ENCODE measurements around the gene ENAM.
"Not testable (repeated sequence)": the region's sequence is repeated elsewhere in the genome, so short reads cannot be mapped to it uniquely, and the experiment has no call there.

The ENAM gene

DNA sequence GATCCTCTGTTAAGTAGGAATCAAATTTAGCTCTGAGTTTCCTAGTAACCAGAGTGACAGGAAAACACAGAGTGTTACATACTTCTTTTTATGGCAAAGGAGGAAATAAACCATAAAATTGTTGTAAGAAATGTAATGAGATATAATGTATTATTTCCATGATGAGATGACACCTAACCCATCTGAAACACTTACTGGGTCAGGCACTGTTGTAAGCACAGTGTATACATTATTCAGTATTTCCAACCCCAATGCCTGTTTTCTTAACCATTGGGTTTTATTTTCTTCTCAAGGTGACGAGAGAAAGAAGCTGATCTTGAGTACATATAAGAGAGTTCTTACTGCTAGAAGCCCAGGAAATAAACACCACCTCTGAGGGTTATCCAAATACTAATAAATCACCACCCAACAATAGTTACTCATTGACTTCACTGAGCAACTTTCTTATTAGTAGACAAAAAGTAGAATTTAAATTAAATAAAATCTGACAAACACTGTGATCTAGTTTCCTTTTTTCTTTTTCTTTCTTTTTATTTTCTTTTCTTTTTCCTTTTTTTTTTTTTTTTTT, 4.2 kb upstream of the ENAM start:
- no peak for DNase-seq (ENCODE audit: low read depth)

DNA sequence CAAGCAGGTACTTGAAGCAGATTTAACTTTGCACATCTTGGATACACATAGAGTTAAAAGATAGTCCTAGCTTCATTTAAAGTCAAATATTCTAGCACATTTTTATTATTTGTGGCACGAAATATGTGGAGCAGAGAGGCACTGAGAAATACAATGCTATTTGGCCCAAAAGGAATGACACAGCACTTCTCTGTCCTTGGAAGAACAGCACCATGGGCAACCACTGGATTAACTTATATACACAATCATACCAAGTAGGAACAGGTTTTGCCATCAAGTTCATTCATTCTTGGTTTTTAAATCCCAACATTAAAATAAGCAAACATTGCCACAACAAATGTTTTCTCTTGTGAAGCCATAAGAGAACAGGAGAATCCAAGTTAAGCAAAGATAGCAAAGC, 924 bp upstream of the ENAM start:
- no peak for DNase-seq (ENCODE audit: low read depth)

GRCh38 chr4:70629469-70630090, 1.0 kb downstream of the ENAM start:
- no peak for DNase-seq (ENCODE audit: low read depth)

GRCh38 chr4:70630162-70630561, 1.6 kb downstream of the ENAM start:
- DNase-seq (ENCODE audit: low read depth) = no peak

DNA sequence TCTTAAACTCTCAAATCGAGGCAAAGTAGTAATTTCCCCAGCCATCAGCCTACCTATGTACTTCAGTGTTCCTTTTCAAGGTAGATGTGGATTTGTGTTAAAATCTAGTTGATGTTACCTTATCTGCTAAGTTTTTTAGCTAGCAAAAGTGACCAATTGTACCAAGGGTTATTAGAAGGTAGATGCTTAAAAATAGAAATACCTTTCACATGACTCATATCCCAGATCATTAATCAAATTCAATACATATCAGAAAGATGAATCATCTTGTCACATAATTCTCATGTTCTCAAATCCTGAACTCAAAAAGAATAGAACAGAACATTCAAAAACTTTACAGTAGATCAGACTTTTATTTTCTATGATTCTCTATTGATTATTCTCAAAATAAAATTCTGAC, 3.5 kb downstream of the ENAM start:
- no peak for DNase-seq (ENCODE audit: low read depth)

DNA sequence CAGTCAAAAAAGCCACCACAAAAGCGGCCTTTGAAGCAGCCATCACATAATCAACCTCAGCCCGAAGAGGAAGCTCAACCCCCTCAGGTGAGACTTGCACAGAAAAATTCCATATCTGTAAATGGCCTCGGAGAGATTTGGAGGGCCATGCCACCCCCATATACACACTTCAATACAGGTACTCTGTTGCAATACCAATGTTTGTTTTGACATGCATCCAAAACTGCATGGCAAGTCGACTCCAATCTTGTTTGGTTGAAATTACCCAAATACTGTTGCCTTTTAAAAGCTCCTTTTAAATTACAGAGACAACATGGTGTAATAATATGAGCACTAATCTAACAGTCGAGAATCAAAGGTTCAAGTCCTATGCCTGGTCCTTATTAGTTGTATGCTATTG, 5.9 kb downstream of the ENAM start:
- DNase-seq (ENCODE audit: low read depth) = no peak

GRCh38 chr4:70637239-70637913, 8.8 kb downstream of the ENAM start:
- DNase-seq (ENCODE audit: low read depth) = no peak

DNA sequence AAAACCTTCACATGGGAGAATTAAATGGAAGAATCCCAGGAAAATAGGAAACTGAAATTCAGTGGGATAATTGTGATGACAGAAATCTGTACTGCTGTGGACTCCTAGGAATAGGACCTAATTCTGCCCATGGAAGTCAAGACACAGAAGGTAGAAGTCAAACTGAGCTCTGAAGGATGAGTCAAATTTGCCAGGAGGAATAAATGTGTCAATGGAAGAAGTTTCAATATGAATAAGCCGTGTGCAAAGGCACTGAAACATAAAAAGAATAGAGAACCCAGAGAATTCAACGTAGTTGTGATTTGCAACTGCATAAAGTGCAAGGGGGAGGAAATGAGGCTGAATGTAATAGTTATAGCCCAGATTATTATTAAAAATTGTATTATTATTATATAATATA, 11.6 kb downstream of the ENAM start:
- DNase-seq (ENCODE audit: low read depth) = no peak

GRCh38 chr4:70650741-70651140, 22.2 kb downstream of the ENAM start:
- not testable (repeated sequence) for DNase-seq (ENCODE audit: low read depth)

- no peak for DNase-seq (ENCODE audit: low read depth)
These were observed 23.4 kb downstream of the ENAM start for GRCh38 chr4:70651864-70652506.

DNA sequence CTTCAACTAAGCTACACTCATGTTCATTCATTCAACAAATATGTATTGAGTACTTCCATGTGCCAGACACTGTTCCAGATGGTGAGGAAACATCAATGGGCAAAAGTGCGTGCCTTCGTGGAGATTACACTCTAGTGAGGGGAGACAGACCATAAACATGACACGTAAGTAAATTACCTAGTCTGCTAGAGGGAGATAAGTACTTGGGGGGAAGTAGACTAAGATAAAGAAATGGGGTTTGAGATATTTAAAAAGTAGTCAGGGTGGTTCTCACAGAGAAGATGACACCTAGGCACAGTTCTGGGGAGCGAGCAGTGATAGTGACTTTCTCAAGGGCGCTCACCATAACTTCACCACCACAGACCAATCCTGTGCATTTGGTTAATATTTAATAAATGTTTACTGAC, 26.1 kb downstream of the ENAM start:
- DNase-seq (ENCODE audit: low read depth) = no peak

GRCh38 chr4:70657326-70657725, 28.8 kb downstream of the ENAM start:
- DNase-seq (ENCODE audit: low read depth) = no peak

GRCh38 chr4:70658418-70658817, 29.9 kb downstream of the ENAM start:
- no peak for DNase-seq (ENCODE audit: low read depth)

DNA sequence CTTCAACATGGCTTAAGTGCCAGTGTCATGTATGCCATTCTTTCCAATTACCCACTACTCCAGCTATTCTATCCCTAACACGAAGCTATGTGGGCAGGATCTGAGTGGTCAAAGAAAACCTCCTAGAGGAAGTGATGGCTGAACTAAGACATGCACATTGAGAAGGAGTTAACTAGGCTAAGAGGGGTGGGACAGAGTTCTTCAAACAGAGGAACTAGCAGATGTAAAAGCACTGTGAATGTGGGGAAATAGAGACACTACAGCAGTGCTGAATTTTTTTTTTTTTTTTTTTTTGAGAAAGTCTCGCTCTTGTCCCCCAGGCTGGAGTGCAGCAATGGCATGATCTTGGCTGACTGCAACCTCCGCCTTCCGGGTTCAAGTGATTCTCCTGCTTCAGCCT, 31.6 kb downstream of the ENAM start:
- no peak for DNase-seq (ENCODE audit: low read depth)

- DNase-seq (ENCODE audit: low read depth) = not testable (repeated sequence)
These were observed 32.9 kb downstream of the ENAM start for GRCh38 chr4:70661309-70661922.

DNA sequence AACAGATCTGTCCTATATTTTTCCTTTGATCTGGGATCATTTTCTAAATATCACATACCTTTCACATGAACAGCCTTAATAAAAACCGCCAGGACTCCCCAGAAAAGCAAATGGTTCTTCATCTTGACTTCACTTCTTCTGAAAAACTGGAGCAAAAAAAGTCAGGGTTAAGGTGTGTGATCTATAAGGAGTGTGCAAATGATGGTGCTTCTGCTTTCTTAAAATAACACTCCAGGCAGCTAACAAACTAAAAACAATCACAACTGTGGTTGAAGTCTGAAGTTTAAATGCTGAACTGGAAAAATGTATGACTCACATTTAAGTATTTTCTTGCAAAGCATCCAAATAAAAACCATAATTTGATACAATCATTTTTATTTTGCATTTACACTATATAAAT, 37.8 kb downstream of the ENAM start, which contains the start of gene JCHAIN:
Gene JCHAIN, minus strand, starts transcription at position 140 of the 400 bp plus-strand sequence. Its CDS starts 18 bp downstream, at position 122.
- no peak for DNase-seq (ENCODE audit: low read depth)

- DNase-seq (ENCODE audit: low read depth) = no peak
These were observed 39.4 kb downstream of the ENAM start for GRCh38 chr4:70667740-70668535.

DNA sequence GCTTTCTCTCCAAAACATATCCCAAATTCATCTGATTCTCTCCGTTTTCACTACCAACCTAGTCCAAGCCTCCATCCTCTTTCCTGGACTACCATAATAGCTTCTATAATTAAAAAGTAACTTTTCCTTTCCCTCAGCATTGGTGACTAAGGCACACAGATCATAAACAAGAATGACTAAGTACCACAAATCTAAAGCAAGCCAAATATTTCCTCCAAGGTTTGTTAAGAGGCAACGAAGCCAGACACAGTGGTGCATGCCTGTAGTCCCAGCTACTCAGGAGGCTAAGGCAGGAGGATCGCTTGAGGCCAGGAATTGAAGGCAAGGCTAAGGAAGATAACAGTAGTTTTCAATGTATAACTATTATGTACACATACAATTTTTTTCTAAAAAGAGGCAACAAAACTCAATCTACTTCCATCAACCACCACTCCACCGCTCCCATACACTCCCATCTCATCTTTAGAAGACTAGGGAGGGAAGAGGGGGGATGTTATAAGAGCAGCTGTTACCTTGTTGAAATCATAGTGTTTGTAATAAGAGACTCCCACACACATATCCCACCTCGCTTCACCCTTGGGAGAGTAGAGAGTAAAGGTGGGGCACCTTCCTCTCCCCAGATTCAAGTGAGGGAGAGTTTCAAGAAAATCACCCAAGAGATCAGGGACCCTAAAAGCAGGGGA, 41.9 kb downstream of the ENAM start:
- DNase-seq (ENCODE audit: low read depth) = no peak

DNA sequence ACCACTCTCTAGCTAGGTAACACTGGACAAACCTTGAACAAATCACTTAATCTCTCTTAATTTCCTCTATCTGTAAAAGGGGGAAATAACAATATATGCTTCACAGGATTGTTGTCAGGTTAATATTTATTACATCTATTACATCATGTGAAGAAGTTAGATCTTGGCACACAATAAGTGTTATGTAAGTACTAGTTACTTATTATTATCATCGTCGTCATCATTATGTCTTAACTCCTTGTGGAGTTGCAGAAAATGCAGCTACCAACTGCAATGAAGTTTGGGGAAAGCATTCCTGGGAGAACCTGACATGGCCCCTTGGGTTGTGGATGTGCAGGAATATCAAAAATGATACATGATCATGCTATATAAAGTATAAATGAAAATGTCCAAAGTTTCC, 42.5 kb downstream of the ENAM start:
- no peak for DNase-seq (ENCODE audit: low read depth)

- no peak for DNase-seq (ENCODE audit: low read depth)
These were observed 45.6 kb downstream of the ENAM start for GRCh38 chr4:70674191-70674590.

DNA sequence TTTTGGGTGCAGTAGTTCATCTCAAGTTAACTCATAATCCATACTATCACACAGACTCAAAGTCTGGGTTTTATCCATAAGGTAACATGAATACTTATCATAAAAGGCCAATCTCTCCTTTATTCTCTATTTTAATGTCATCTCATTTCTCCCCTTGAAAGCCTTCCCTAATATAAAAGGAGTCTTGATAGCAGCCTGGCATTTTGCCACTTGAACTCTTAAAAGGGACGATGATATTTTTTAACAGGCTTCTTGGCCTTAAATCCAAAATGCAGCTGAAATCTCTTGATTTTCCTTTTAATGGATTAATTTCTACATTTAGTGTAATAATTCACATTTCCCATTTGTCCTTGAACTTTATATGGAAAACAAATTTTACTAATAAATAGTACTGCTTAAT, 46.2 kb downstream of the ENAM start:
- no peak for DNase-seq (ENCODE audit: low read depth)

All from T-helper 22 cell (primary cell).